ENCODE results near the gene ELAVL3.
"Not testable (repeated sequence)": the region's sequence is repeated elsewhere in the genome, so short reads cannot be mapped to it uniquely, and the experiment has no call there.

Gene ELAVL3

GRCh38 chr19:11423164-11423790, 57.6 kb downstream of the ELAVL3 start:
- TF ChIP-seq ZNF274 (IDR thresholded peaks at IDR 0.05; ENCODE audit: low read depth, low read length) = no peak
- no peak overlapping the region for H3K4me3 ChIP-seq (ENCODE audit: low read length)

- TF ChIP-seq ZNF274 (IDR thresholded peaks at IDR 0.05; ENCODE audit: low read depth, low read length) = no peak
- no peak overlapping the region; the same call in 1 of the 2 replicates for H3K4me3 ChIP-seq (ENCODE audit: low read length)
These were observed 58.4 kb downstream of the ELAVL3 start for GRCh38 chr19:11422163-11423065.

GRCh38 chr19:11421371-11422098, 59.3 kb downstream of the ELAVL3 start:
- H3K4me3 ChIP-seq (ENCODE audit: low read length) = no peak overlapping the region; the same call in 1 of the 2 replicates
- TF ChIP-seq ZNF274 (IDR thresholded peaks at IDR 0.05; ENCODE audit: low read depth, low read length) = no peak

DNA sequence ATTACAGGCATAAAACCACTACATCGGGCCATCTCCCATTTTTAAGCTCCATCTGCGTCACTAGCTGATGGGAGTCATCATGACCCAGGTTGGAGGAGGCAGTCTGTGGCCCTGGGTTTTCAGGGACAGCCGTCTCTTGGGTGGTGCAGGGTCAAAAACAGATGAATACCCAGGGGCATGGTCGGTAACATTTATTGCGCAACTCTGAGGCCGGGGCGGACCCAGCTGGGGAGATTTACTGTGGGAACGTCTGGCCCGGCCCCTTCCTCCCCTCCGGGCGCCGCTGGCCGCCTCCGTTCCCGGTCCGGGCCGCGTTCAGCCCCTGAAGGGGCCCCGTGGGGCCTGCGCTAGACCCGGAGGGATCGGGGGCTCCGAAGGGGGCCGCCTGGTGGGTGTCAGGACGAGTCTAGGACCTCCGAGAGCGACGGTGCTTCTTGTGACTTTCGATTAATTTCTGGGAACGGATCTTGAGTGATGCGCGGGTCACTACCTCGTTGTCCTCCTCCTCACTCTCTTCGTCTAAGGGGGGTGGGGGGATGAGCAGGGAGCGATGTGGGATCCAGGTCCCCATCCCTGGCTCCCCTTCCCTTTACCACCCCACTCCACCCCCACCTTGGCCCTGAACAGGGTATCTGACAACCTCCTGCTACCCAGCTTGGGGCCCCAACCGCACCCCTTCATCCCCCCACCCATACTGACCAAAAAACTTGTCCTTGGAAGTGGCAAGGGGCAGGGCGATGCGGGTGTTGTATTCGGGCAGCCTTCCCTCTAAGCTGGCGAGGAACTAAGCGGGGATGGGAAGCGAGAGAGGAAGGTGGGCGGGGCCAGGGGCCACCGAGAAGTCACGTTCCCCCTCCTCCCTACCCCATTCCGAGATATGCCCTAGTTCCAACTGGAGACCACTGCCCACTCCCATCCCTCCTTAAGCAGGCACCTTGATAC, 60.1 kb downstream of the ELAVL3 start:
- H3K4me3 ChIP-seq (ENCODE audit: low read length) = no peak overlapping the region; the same call in 1 of the 2 replicates
- no peak for TF ChIP-seq ZNF274 (IDR thresholded peaks at IDR 0.05; ENCODE audit: low read depth, low read length)

DNA sequence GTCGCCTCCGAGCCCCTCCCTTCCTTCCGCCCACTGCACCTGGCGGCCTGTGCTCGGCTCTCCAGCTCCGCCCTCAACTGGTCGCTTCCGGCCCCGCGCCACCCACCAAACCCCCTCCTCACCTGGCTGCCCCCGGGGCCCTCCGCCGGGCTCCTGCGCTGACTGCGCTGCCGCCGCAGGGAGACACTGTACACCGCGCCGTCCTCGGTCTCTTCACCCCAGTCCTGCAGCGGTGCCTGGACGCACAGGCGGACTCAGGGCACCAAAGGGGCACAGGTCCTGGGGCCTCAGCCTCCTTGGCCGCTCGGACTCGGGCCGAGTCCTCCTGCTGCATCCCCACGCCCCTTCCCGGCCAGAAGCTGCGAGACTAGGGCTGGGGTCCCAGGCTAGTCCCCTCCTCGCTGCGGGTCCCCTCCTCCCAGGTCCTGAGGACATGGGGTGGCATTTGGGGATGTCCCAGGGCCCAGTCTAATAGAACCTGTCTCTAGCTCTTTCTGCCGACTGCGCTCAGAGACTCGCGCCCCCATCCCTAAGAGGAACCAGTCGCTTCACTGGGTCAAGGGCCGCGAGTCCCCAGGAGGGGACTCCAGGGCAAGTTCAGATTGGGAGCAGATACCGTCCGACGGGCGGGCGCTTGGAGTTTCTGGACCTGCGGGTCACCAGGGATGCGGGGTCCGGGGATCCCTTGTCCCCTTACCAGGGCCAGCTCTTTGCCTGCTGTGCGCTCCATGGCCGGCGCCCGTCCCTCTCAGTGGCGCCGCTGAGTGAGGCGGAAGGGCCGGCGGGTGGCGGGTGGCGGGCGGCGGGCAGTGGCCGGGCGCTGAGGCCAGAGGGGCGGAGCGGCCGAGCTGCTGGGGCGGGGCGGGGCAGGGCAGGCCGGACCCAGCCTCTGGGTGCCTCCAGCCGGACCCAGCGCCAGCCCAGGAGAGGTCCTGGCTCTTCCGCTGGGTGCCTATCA, 62.0 kb downstream of the ELAVL3 start, which contains the start of gene RGL3:
RGL3 (minus strand) TSS at position 766 of the 958 bp plus-strand sequence; CDS start at position 730, 36 bp downstream.
- no peak within 1 kb of the TSS for H3K4me3 ChIP-seq (ENCODE audit: low read length)
- TF ChIP-seq ZNF274 (IDR thresholded peaks at IDR 0.05; ENCODE audit: low read depth, low read length) = no peak

- H3K4me3 ChIP-seq (ENCODE audit: low read length) = no peak overlapping the region
- no peak for TF ChIP-seq ZNF274 (IDR thresholded peaks at IDR 0.05; ENCODE audit: low read depth, low read length)
These were observed 62.7 kb downstream of the ELAVL3 start for GRCh38 chr19:11418094-11418548.

GRCh38 chr19:11416346-11417052, 64.3 kb downstream of the ELAVL3 start:
- H3K4me3 ChIP-seq (ENCODE audit: low read length) = no peak overlapping the region
- TF ChIP-seq ZNF274 (IDR thresholded peaks at IDR 0.05; ENCODE audit: low read depth, low read length) = no peak

- no peak overlapping the region for H3K4me3 ChIP-seq (ENCODE audit: low read length)
- TF ChIP-seq ZNF274 (IDR thresholded peaks at IDR 0.05; ENCODE audit: low read depth, low read length) = no peak
These were observed 66.3 kb downstream of the ELAVL3 start for GRCh38 chr19:11414544-11414943.

- no peak for TF ChIP-seq ZNF274 (IDR thresholded peaks at IDR 0.05; ENCODE audit: low read depth, low read length)
- no peak overlapping the region for H3K4me3 ChIP-seq (ENCODE audit: low read length)
These were observed 70.2 kb downstream of the ELAVL3 start for GRCh38 chr19:11410682-11411081.

GRCh38 chr19:11408591-11408990, 72.3 kb downstream of the ELAVL3 start:
- no peak for TF ChIP-seq ZNF274 (IDR thresholded peaks at IDR 0.05; ENCODE audit: low read depth, low read length)
- H3K4me3 ChIP-seq (ENCODE audit: low read length) = no peak overlapping the region

- not testable (repeated sequence) for H3K4me3 ChIP-seq (ENCODE audit: low read length)
These were observed 74.1 kb downstream of the ELAVL3 start for GRCh38 chr19:11406703-11407236.

Data from GM08714 (cell line).